ENCODE results near the gene NUP205. TPM values are rescaled to one million over a fixed set of nuclear protein-coding genes. Genes with fewer than 3 reads are reported as not detected.
A peak's percentile ranks its signal among the peaks of the same experiment; 100 is the strongest.
"Not testable (repeated sequence)": the region's sequence is repeated elsewhere in the genome, so short reads cannot be mapped to it uniquely, and the experiment has no call there.

The NUP205 gene
- total and polyA plus RNA-seq, 2 donors: 21.4 to 50.6 TPM

DNA sequence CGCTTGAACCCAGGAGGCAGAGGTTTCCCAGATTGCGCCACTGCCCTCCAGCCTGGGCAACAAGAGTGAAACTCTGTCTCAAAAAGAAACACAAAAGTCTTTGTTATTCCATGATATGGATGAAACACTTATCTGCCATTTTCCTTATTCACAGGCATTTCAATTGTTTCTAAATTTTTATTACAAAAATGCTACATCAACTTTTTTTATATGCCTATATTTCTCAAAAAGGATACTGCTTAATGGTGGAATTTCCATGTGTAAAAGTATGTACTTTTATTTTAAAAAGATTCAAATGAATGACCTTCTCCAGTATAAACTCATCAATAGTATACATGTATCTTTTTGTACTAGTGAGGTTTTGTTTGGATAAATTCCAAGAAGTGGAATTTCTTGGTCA, 62.7 kb downstream of the NUP205 start:
- no peaks in the 10 kb centered on the region for H3K4me1 ChIP-seq (ENCODE audit: insufficient read depth)
- WGBS: 97% methylated on average over 2 of the region's 2 CpGs
- DNase-seq (ENCODE audit: extremely low spot score): no peak
- H3K36me3 ChIP-seq (ENCODE audit: insufficient read depth): peaks cover 5% of the 10 kb centered on the region
- no peak overlapping the region for H3K4me3 ChIP-seq (ENCODE audit: low read depth, low read length)
- no peak overlapping the region for H3K27ac ChIP-seq (ENCODE audit: low read depth)

DNA sequence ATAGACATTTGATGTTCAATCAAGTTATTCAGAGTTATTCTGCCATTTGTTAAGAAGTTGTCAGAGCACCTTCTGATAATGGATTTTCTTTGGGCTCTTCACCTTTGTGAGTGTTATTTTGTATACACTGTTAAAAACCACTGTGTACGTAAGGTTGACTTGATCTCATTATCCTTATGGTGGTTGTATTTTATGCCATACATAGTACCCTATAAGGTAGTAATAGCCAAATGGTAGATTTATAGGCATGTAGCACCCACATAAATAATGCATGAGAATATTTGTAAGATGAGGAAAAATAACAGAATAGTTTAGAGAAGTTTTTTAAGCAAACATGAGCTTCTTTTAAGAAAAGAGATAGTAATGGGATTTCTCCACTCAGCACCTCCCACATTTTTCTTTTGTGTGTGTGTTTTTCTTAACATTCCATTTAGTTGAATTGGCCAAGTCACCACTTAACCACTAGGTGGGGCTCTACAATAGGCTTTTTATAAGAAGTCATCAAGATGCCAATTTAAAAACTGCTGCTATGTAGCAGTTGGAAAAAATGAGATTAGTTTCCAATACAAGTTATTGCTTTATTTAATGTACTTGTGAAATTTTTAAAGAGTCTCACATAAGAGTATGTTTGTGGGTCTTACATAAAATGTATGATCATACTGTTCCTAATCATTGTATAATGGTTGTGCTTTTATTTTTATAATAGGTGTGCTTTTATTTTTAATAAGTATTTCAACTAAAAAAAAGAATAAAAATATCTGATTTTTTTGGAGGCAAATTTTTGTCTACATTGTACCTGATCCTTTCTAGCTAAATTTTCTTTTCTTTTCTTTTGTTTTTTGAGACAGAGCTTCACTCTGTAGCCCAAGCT, 63.5 kb downstream of the NUP205 start:
- Histone ChIP-seq H3K27ac (ENCODE audit: low read depth) (no peak overlapping the region), H3K4me3 (ENCODE audit: low read depth, low read length) (no peak overlapping the region), H3K36me3 (ENCODE audit: insufficient read depth) (peaks cover 10% of the 10 kb centered on the region), H3K4me1 (ENCODE audit: insufficient read depth) (no peaks in the 10 kb centered on the region)
- peak; percentile 58 for DNase-seq (ENCODE audit: extremely low spot score)
- WGBS: 55% methylated on average over 1 of the region's 1 CpG

DNA sequence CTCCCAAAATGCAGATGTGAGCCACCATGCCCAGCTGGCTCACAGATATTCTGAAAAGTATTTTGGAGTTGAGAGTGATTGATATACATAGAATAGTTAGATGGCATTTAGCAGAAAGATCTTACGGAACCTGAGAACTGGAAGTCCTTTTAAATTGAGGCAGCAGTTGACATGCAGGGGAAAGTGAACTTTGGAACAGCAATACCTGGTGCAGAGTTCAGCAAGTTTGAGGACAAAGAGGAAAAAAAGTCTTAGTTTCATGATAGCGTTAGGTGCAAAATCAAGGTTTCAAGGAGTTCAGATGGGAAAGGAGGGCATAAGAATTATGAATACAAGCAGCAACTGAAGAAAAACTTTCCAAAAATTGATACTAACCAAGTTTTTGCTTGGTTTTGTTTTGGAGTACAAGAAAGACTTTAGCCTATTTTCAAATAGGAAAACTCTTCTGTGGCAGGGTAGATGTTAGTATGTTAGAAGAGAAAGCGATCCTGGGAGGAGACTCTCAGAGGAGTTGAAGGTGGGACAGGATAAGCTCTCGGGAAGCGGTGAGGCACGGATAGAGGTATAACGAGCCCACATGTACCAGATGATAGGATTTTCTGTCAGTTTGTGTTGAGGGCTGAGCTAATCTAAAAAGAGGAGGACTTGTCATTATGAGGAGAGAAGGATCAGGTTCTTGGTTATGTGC, 76.6 kb downstream of the NUP205 start:
- Histone ChIP-seq H3K27ac (ENCODE audit: low read depth) (no peak overlapping the region), H3K4me3 (ENCODE audit: low read depth, low read length) (no peak overlapping the region), H3K4me1 (ENCODE audit: insufficient read depth) (no peaks in the 10 kb centered on the region), H3K36me3 (ENCODE audit: insufficient read depth) (peaks cover 3% of the 10 kb centered on the region)
- DNase-seq (ENCODE audit: extremely low spot score): no peak
- 96% methylated on average over 7 of the region's 7 CpGs for WGBS

DNA sequence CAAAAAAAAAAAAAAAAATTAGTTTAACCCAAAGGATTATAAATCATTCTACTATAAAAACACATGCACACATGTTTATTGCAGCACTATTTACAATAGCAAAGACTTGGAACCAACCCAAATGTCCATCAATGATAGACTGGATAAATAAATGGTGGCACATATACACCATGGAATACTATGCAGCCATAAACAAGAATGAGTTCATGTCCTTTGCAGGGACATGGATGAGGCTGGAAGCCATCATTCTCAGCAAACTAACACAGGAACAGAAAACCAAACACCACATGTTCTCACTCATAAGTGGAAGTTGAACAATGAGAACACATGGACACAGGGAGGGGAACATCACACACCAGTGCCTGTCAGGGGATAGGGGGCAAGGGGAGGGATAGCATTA, 82.0 kb downstream of the NUP205 start:
- not testable (repeated sequence) for H3K4me1 ChIP-seq (ENCODE audit: insufficient read depth); H3K27ac ChIP-seq (ENCODE audit: low read depth); DNase-seq (ENCODE audit: extremely low spot score); H3K4me3 ChIP-seq (ENCODE audit: low read depth, low read length); H3K36me3 ChIP-seq (ENCODE audit: insufficient read depth)

DNA sequence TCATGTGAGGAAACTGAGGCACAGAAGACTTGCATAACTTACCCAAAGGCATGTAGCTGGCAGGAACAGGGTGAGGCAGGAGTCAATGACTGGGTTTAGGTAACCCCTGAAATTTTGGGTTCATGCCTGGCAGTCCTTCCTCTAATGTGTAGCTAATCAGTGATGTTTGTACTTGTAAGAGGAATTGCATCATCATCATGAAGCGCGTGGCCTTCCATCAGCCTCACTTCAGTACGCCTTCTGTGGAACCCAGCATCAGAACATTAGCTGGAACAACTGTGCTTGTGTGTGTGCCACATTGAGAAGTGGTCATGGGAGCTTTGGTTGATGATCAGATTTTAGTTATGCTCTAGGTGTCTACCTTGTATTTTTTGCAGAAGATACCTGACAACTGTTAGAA, 86.4 kb downstream of the NUP205 start:
- Histone ChIP-seq H3K36me3 (ENCODE audit: insufficient read depth) (peaks cover 2% of the 10 kb centered on the region), H3K4me1 (ENCODE audit: insufficient read depth) (no peaks in the 10 kb centered on the region), H3K27ac (ENCODE audit: low read depth) (no peak overlapping the region), H3K4me3 (ENCODE audit: low read depth, low read length) (no peak overlapping the region)
- WGBS: 90% methylated on average over 3 of the region's 3 CpGs
- no peak for DNase-seq (ENCODE audit: extremely low spot score)

DNA sequence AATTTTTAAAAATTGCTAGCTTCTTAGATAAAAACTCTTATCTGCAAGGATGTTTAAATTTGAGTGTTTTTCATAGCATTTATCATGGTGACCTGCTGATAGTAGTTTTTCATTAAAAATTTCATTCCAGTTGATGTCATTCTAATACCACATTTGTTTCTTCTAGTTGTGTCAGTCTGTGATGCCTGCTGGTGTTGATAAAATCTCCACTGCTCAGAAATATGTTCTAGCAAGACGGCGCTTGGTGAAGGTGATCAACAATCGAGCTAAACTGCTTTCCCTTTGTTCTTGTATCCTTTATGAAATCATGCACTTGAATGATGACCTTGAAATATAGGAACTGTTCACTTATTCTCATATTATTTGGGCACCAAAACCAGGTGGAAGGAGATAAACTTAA, 87.0 kb downstream of the NUP205 start:
- peaks cover 2% of the 10 kb centered on the region for H3K36me3 ChIP-seq (ENCODE audit: insufficient read depth)
- 76% methylated on average over 3 of the region's 3 CpGs for WGBS
- H3K27ac ChIP-seq (ENCODE audit: low read depth): no peak overlapping the region
- H3K4me3 ChIP-seq (ENCODE audit: low read depth, low read length): no peak overlapping the region
- DNase-seq (ENCODE audit: extremely low spot score): no peak
- H3K4me1 ChIP-seq (ENCODE audit: insufficient read depth): no peaks in the 10 kb centered on the region

DNA sequence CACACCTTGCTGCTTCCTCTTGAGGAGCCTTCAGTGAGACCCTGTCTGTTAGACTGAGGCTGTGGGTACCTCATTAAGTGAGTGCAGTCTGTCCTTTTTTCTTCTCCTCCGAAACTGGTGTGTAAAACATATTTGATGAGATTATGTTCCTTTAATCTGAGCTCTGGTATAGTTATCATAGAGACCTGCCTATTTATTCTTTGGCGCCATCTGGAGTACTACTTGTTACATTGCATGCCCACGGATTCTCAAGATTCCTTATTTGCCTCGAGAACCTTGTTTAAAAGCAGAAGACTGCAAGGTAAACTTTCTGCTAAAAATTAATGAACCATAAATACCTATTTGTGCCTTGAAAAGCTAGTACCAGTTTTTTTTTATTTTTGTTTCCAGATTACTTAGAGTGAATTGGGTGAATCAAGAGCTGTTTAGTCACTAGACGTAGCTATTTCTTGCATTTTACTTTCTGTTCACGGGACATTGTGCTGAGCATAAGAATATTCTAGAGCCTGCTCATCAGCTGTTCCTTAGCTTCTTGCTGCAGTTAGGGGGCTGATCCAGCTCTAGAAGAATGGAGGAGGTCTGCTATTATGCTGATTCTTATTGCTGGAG, 87.7 kb downstream of the NUP205 start:
- H3K27ac ChIP-seq (ENCODE audit: low read depth): no peak overlapping the region
- H3K36me3 ChIP-seq (ENCODE audit: insufficient read depth): peaks cover 2% of the 10 kb centered on the region
- DNase-seq (ENCODE audit: extremely low spot score): peak; percentile 18

DNA sequence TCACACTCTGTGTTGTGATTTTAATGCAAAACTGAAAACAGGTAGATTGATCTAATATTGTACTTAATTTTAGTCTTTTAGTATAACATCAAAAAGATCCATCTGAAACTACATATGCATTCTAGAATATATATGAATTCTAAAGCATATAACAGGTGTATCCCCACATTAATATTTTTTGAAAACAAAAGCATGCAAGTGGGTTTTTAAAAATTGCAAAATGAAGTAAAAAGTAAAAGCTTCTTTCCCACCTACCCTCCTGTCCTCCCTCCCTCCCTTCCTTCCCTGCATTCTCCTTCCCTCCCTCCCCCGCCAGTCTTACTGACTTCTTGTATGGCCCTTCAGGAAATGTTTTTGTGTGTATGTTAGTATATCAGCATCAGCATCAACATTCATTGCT, 90.0 kb downstream of the NUP205 start:
- no peak for DNase-seq (ENCODE audit: extremely low spot score)
- Histone ChIP-seq H3K4me3 (ENCODE audit: low read depth, low read length) (no peak overlapping the region), H3K36me3 (ENCODE audit: insufficient read depth) (no peaks in the 10 kb centered on the region), H3K4me1 (ENCODE audit: insufficient read depth) (no peaks in the 10 kb centered on the region), H3K27ac (ENCODE audit: low read depth) (no peak overlapping the region)
- 89% methylated on average over 1 of the region's 1 CpG for WGBS

More for the DNA sequence above, 87.7 kb downstream of the NUP205 start:
- H3K4me1 ChIP-seq (ENCODE audit: insufficient read depth): no peaks in the 10 kb centered on the region
- H3K4me3 ChIP-seq (ENCODE audit: low read depth, low read length): no peak overlapping the region
- WGBS: 41% methylated on average over 6 of the region's 6 CpGs

DNA sequence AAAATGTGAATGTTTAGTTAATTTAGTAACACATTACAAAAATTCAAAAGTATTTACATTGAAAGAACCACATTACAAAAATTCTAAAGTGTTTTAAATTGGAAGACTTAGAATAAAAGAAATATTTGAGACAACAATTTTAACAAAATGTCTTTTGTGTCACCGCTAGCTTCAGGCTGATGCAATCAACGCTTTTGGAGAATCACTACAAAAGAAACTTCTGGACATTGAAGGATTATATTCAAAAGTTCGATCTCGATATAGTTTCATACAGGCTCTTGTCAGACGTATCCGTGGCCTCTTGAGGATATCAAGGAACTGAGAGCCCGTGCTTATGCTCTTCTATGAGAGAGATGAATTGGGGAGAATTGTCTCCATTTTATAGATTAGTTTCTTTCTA, 90.5 kb downstream of the NUP205 start:
- DNase-seq (ENCODE audit: extremely low spot score): no peak
- H3K4me1 ChIP-seq (ENCODE audit: insufficient read depth): no peaks in the 10 kb centered on the region
- no peak overlapping the region for H3K27ac ChIP-seq (ENCODE audit: low read depth)
- WGBS: 88% methylated on average over 7 of the region's 7 CpGs
- no peaks in the 10 kb centered on the region for H3K36me3 ChIP-seq (ENCODE audit: insufficient read depth)
- no peak overlapping the region for H3K4me3 ChIP-seq (ENCODE audit: low read depth, low read length)

DNA sequence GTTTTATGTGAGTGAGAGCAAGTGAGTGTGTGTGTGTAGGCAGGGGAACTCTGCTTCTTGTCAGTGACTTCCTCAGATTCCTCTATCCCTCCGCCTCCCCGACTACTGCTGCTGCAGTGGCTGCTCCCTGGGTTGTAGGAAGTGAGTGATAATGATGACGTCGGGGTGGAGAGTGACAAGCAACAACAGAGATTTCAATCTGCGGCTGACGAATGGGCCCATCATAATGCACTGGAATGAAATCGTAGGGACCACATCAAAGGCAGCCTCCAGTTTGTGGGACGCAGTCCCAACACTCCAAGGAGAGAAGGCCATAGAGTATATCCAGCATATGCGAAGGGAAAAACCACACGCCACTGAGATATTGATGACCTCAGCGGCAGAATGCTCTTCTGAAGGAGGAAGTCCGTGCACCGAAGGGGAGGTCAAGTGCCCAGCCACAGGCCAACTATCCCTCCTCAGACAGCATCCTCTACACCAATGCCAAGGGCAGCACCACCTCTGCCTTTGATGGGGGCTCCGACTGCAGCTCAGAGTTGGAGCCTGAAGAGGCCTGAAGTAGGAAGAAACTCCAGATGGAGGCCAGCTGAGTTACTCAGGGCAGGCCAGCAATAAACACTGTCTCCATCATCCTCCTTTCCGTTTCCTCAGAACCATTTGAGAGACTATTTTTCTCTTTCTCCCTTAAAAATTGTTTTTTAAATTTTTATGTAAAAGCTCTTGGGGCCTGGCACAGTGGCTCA, 93.3 kb downstream of the NUP205 start:
- no peak overlapping the region for H3K27ac ChIP-seq (ENCODE audit: low read depth)
- H3K4me3 ChIP-seq (ENCODE audit: low read depth, low read length): no peak overlapping the region
- DNase-seq (ENCODE audit: extremely low spot score): no peak
- no peaks in the 10 kb centered on the region for H3K4me1 ChIP-seq (ENCODE audit: insufficient read depth)
- 79% methylated on average over 15 of the region's 15 CpGs for WGBS
- H3K36me3 ChIP-seq (ENCODE audit: insufficient read depth): no peaks in the 10 kb centered on the region

DNA sequence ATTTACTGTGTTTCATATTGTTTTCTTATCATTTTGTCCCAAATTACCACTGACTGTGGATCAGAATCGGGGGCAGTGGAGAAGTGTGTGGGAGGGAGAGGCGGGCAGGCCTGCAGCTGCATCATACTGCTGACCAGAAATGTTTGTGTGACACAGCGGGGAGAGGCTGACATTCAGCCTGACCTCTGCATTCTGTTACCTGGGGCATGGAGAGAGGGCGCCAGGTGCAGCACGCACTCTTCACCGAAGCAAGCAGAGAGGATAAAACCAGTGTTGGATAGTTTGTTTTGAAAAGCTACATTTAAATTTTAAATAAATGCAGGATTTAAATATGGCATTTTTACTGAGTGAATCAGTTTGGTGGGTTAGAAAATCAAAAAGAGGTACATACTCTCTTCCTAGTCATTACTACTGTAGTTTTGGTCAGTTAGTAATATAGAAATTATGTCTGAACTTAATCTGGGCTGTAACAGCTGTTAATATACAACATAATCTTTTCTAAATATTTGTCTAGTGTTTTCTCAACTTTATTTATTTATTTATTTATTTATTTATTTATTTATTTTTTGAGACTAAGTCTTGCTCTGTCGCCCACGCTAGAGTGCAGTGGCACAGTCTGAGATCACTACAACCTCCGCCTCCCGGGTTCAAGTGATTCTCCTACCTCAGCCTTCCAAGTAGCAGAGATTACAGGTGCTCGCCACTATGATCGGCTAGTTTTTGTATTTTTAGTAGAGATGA, 95.8 kb downstream of the NUP205 start:
- DNase-seq (ENCODE audit: extremely low spot score): no peak
- no peaks in the 10 kb centered on the region for H3K4me1 ChIP-seq (ENCODE audit: insufficient read depth)
- H3K27ac ChIP-seq (ENCODE audit: low read depth): no peak overlapping the region
- WGBS: 92% methylated on average over 12 of the region's 12 CpGs
- no peak overlapping the region for H3K4me3 ChIP-seq (ENCODE audit: low read depth, low read length)
- H3K36me3 ChIP-seq (ENCODE audit: insufficient read depth): no peaks in the 10 kb centered on the region

DNA sequence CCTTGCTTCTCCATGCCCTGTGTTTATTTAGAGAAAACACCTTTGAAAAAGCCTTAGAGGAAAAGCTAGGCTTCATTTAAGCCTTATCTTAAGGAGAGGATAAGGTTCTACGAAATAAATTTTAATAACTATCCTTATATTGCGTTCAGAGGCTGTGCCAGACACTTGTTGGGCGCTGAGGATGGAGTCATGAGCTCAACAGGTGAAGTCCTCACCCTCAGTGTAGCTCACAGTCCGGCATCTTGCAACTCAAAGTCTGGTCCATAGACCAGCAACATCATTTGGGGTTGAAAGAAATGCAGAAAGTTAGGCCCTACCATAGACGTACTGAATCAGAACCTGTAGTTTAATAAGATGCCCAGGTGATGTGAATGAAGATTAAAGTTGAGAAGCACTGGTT, 100.8 kb downstream of the NUP205 start:
- WGBS: 93% methylated on average over 5 of the region's 5 CpGs

More for the DNA sequence above, 100.8 kb downstream of the NUP205 start:
- no peak for DNase-seq (ENCODE audit: extremely low spot score)
- no peak overlapping the region for H3K4me3 ChIP-seq (ENCODE audit: low read depth, low read length)
- H3K36me3 ChIP-seq (ENCODE audit: insufficient read depth): no peaks in the 10 kb centered on the region
- H3K4me1 ChIP-seq (ENCODE audit: insufficient read depth): no peaks in the 10 kb centered on the region
- H3K27ac ChIP-seq (ENCODE audit: low read depth): no peak overlapping the region
